ENCODE results near the gene ASTN2. TPM values are rescaled to one million over a fixed set of nuclear protein-coding genes. Genes with fewer than 3 reads are reported as not detected.

ASTN2 gene
- total RNA-seq, 1 donor from 2014 or later = 13.6 TPM

- no peak overlapping the region for H3K27ac Mint-ChIP-seq (ENCODE audit: unreplicated experiment)
- peaks cover 6% of the 10 kb centered on the region for H3K27me3 Mint-ChIP-seq (ENCODE audit: low read depth, unreplicated experiment)
- Histone ChIP-seq H3K4me2 (ENCODE audit: low read length) (no peak overlapping the region), H3K4me3 (ENCODE audit: insufficient read depth, low read depth, low read length) (no peak overlapping the region), H3K27ac (ENCODE audit: low read depth, low read length) (no peak overlapping the region), H3K27me3 (ENCODE audit: insufficient read depth, low read length) (no peaks in the 10 kb centered on the region), H3K79me2 (ENCODE audit: insufficient read depth, low read length) (no peaks in the 10 kb centered on the region), H2AFZ (ENCODE audit: low read depth, low read length) (no peak overlapping the region), H3K36me3 (ENCODE audit: insufficient read depth, low read length) (no peaks in the 10 kb centered on the region), H3K9ac (ENCODE audit: low read length) (no peak overlapping the region), H4K20me1 (ENCODE audit: insufficient read depth, low read length) (no peaks in the 10 kb centered on the region), H3K4me1 (ENCODE audit: insufficient read depth, low read length) (no peaks in the 10 kb centered on the region), H3K9me3 (ENCODE audit: insufficient read depth, low read depth, low read length) (no peaks in the 10 kb centered on the region)
- no peaks in the 10 kb centered on the region for H3K36me3 Mint-ChIP-seq (ENCODE audit: low read depth, unreplicated experiment)
- FAIRE-seq (no peak), DNase-seq (ENCODE audit: low read depth) (no peak)
- TF ChIP-seq, protein P1, sequence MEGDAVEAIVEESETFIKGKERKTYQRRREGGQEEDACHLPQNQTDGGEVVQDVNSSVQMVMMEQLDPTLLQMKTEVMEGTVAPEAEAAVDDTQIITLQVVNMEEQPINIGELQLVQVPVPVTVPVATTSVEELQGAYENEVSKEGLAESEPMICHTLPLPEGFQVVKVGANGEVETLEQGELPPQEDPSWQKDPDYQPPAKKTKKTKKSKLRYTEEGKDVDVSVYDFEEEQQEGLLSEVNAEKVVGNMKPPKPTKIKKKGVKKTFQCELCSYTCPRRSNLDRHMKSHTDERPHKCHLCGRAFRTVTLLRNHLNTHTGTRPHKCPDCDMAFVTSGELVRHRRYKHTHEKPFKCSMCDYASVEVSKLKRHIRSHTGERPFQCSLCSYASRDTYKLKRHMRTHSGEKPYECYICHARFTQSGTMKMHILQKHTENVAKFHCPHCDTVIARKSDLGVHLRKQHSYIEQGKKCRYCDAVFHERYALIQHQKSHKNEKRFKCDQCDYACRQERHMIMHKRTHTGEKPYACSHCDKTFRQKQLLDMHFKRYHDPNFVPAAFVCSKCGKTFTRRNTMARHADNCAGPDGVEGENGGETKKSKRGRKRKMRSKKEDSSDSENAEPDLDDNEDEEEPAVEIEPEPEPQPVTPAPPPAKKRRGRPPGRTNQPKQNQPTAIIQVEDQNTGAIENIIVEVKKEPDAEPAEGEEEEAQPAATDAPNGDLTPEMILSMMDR (IDR thresholded peaks at IDR 0.05; ENCODE audit: insufficient read depth, low read depth, low read length) = no peak
- no peak for TF ChIP-seq EZH2 (IDR thresholded peaks at IDR 0.05; ENCODE audit: insufficient read depth, low read length)
- H3K4me1 Mint-ChIP-seq (ENCODE audit: low read depth, unreplicated experiment) = peaks cover 4% of the 10 kb centered on the region
- H3K9me3 Mint-ChIP-seq (ENCODE audit: unreplicated experiment) = no peaks in the 10 kb centered on the region
- no peak overlapping the region for H3K4me3 Mint-ChIP-seq (ENCODE audit: unreplicated experiment)
Observed at GRCh38 chr9:117307701-117308100, 107.2 kb downstream of the ASTN2 start.

DNA sequence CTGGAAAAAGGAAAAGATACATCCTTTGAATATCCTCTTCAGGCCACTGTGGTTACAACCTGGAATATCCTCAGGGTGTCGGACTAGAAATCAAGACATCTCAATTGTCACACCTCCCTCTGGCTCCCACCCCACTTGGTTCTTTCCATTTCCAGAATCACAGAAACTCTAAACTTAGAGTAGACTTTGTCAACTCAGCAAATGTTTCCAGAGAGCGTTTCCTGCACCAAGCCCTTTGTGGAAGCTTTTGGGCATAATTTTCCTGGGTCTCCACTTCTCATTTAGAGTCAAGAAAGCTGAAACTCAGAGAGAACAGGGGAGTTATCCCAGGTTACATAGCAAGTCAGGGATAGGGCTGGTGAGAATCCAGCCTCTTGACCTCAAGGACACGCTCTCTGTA is 108.8 kb downstream of the ASTN2 start:
- Histone ChIP-seq H3K27ac (ENCODE audit: low read depth, low read length) (no peak overlapping the region), H3K9me3 (ENCODE audit: insufficient read depth, low read depth, low read length) (no peaks in the 10 kb centered on the region), H3K4me2 (ENCODE audit: low read length) (no peak overlapping the region), H3K9ac (ENCODE audit: low read length) (no peak overlapping the region), H3K36me3 (ENCODE audit: insufficient read depth, low read length) (no peaks in the 10 kb centered on the region), H3K4me1 (ENCODE audit: insufficient read depth, low read length) (no peaks in the 10 kb centered on the region), H2AFZ (ENCODE audit: low read depth, low read length) (no peak overlapping the region), H4K20me1 (ENCODE audit: insufficient read depth, low read length) (no peaks in the 10 kb centered on the region), H3K27me3 (ENCODE audit: insufficient read depth, low read length) (no peaks in the 10 kb centered on the region), H3K79me2 (ENCODE audit: insufficient read depth, low read length) (no peaks in the 10 kb centered on the region), H3K4me3 (ENCODE audit: insufficient read depth, low read depth, low read length) (no peak overlapping the region)
- Mint-ChIP-seq H3K36me3 (ENCODE audit: low read depth, unreplicated experiment) (no peaks in the 10 kb centered on the region), H3K27ac (ENCODE audit: unreplicated experiment) (no peak overlapping the region), H3K4me1 (ENCODE audit: low read depth, unreplicated experiment) (peaks cover 4% of the 10 kb centered on the region), H3K4me3 (ENCODE audit: unreplicated experiment) (no peak overlapping the region), H3K9me3 (ENCODE audit: unreplicated experiment) (no peaks in the 10 kb centered on the region), H3K27me3 (ENCODE audit: low read depth, unreplicated experiment) (peaks cover 9% of the 10 kb centered on the region)
- no peak for DNase-seq (ENCODE audit: low read depth)
- FAIRE-seq = no peak
- TF ChIP-seq EZH2 (IDR thresholded peaks at IDR 0.05; ENCODE audit: insufficient read depth, low read length) = no peak
- TF ChIP-seq, protein P1 (IDR thresholded peaks at IDR 0.05; ENCODE audit: insufficient read depth, low read depth, low read length) = no peak

GRCh38 chr9:117305454-117305853 is 109.4 kb downstream of the ASTN2 start:
- TF ChIP-seq, protein P1 (IDR thresholded peaks at IDR 0.05; ENCODE audit: insufficient read depth, low read depth, low read length) = no peak
- TF ChIP-seq EZH2 (IDR thresholded peaks at IDR 0.05; ENCODE audit: insufficient read depth, low read length) = no peak
- no peak overlapping the region for H2AFZ ChIP-seq (ENCODE audit: low read depth, low read length)
- peaks cover 4% of the 10 kb centered on the region for H3K4me1 Mint-ChIP-seq (ENCODE audit: low read depth, unreplicated experiment)
- no peak overlapping the region for H3K4me2 ChIP-seq (ENCODE audit: low read length)
- H3K79me2 ChIP-seq (ENCODE audit: insufficient read depth, low read length) = no peaks in the 10 kb centered on the region
- H3K27ac ChIP-seq (ENCODE audit: low read depth, low read length) = no peak overlapping the region
- no peak overlapping the region for H3K4me3 ChIP-seq (ENCODE audit: insufficient read depth, low read depth, low read length)
- H3K9ac ChIP-seq (ENCODE audit: low read length) = no peak overlapping the region
- FAIRE-seq = no peak
- H3K36me3 Mint-ChIP-seq (ENCODE audit: low read depth, unreplicated experiment) = no peaks in the 10 kb centered on the region
- no peaks in the 10 kb centered on the region for H4K20me1 ChIP-seq (ENCODE audit: insufficient read depth, low read length)
- H3K9me3 Mint-ChIP-seq (ENCODE audit: unreplicated experiment) = no peaks in the 10 kb centered on the region
- no peaks in the 10 kb centered on the region for H3K4me1 ChIP-seq (ENCODE audit: insufficient read depth, low read length)
- no peak overlapping the region for H3K4me3 Mint-ChIP-seq (ENCODE audit: unreplicated experiment)
- no peak overlapping the region for H3K27ac Mint-ChIP-seq (ENCODE audit: unreplicated experiment)
- DNase-seq (ENCODE audit: low read depth) = no peak
- H3K27me3 Mint-ChIP-seq (ENCODE audit: low read depth, unreplicated experiment) = peaks cover 9% of the 10 kb centered on the region
- no peaks in the 10 kb centered on the region for H3K27me3 ChIP-seq (ENCODE audit: insufficient read depth, low read length)
- no peaks in the 10 kb centered on the region for H3K36me3 ChIP-seq (ENCODE audit: insufficient read depth, low read length)
- no peaks in the 10 kb centered on the region for H3K9me3 ChIP-seq (ENCODE audit: insufficient read depth, low read depth, low read length)
